Fibroblast of villous mesenchyme (primary cell): ENCODE data around the gene ZFR2. TPM values are rescaled to one million over a fixed set of nuclear protein-coding genes. Genes with fewer than 3 reads are reported as not detected.
"Not testable (repeated sequence)": the region's sequence is repeated elsewhere in the genome, so short reads cannot be mapped to it uniquely, and the experiment has no call there.

Experiments used
- DNase-seq: peaks from one replicate; pipeline ENCODE4 v3.0.0-alpha.2; 2010; ENCODE audit warnings: low read depth
- H3K4me3 ChIP-seq: 2 replicates; pipeline ENCODE4 v1.5.1; 2011; ENCODE audit warnings: low read depth, mild to moderate bottlenecking, low read length
- CTCF ChIP-seq: IDR thresholded peaks from 2 replicates; pipeline ENCODE4 v1.5.1; 2012; ENCODE audit warnings: low read depth, mild to moderate bottlenecking, low read length; ENCODE audit not compliant: insufficient read depth
- small RNA-seq: library from RNA; depleted of rRNA; stranded (forward); fragments of <200 nt; gene quantifications from one replicate; pipeline ENCODE3, GENCODE V24; 2012
- total RNA-seq: library from RNA; depleted of rRNA; stranded (reverse); fragments of >200 nt; gene quantifications from 2 replicates; pipeline ENCODE4 v1.2.3, GENCODE V29; 2012

ZFR2 gene
- total RNA-seq, 1 donor: not detected

- peak; percentile 89 for DNase-seq
- peak within 1 kb of the TSS; percentile 100 for H3K4me3 ChIP-seq
- TF ChIP-seq CTCF: peak; percentile 75
Measured at GRCh38 chr19:3761382-3762129, 107.3 kb downstream of the ZFR2 start, which contains the start of gene APBA3. Gene APBA3 (minus strand): TSS chr19:3761692. CDS start chr19:3760264, 1,428 bp downstream.

GRCh38 chr19:3760871-3761361 lies 107.9 kb downstream of the ZFR2 start:
- TF ChIP-seq CTCF: no peak
- H3K4me3 ChIP-seq: peak overlapping the region; percentile 100
- DNase-seq: peak; percentile 16

GRCh38 chr19:3759482-3760254 lies 109.2 kb downstream of the ZFR2 start:
- DNase-seq: no peak
- no peak for TF ChIP-seq CTCF
- H3K4me3 ChIP-seq: no peak overlapping the region

- not testable (repeated sequence) for H3K4me3 ChIP-seq, DNase-seq
Measured at GRCh38 chr19:3758297-3758696, 110.5 kb downstream of the ZFR2 start.

- not testable (repeated sequence) for H3K4me3 ChIP-seq, DNase-seq
Measured at GRCh38 chr19:3757705-3758104, 111.1 kb downstream of the ZFR2 start.

Small RNA genes lying within 50 kb of the gene (small RNA-seq; reads per million reads assigned to genes)
- gene AC005777.1: not detected

Other genes starting within 250 kb of the ZFR2 start
- 17.7 and 24.8 TPM in 2 replicates for gene CACTIN, start 242.2 kb downstream of the ZFR2 start, total RNA-seq
- gene PIP5K1C, start 168.6 kb downstream of the ZFR2 start, total RNA-seq: 40.6 and 46.2 TPM in 2 replicates
- not detected in 2 replicates for gene TJP3, start 160.7 kb downstream of the ZFR2 start, total RNA-seq
- gene APBA3, start 107.3 kb downstream of the ZFR2 start, total RNA-seq: 19.4 and 22.2 TPM in 2 replicates
- 48.4 and 64.1 TPM in 2 replicates for gene MRPL54, start 106.4 kb downstream of the ZFR2 start, total RNA-seq
- not detected in 2 replicates for gene RAX2, start 96.8 kb downstream of the ZFR2 start, total RNA-seq
- not detected in 2 replicates for gene MATK, start 82.7 kb downstream of the ZFR2 start, total RNA-seq
- gene ATCAY, start 11.6 kb upstream of the ZFR2 start, total RNA-seq: 0.32 and 0.43 TPM in 2 replicates
- not detected in 2 replicates for gene NMRK2, start 64.0 kb upstream of the ZFR2 start, total RNA-seq
- 209 and 213 TPM in 2 replicates for gene DAPK3, start 102.1 kb upstream of the ZFR2 start, total RNA-seq
- gene EEF2, start 116.4 kb upstream of the ZFR2 start, total RNA-seq: 1,931 and 1,932 TPM in 2 replicates
- 17.3 and 26.7 TPM in 2 replicates for gene PIAS4, start 138.7 kb upstream of the ZFR2 start, total RNA-seq
- gene ZBTB7A, start 197.9 kb upstream of the ZFR2 start, total RNA-seq: 30.9 and 31.5 TPM in 2 replicates